GM21447 (cell line): ENCODE data around the gene PTCD2.
"Not testable (repeated sequence)": the region's sequence is repeated elsewhere in the genome, so short reads cannot be mapped to it uniquely, and the experiment has no call there.

ENCODE experiments used
- ATAC-seq: cut with Tn5 transposase; IDR thresholded peaks from one replicate; pipeline ENCODE4 v1.9.1; 2021; ENCODE audit not compliant: unreplicated experiment

Gene PTCD2

DNA sequence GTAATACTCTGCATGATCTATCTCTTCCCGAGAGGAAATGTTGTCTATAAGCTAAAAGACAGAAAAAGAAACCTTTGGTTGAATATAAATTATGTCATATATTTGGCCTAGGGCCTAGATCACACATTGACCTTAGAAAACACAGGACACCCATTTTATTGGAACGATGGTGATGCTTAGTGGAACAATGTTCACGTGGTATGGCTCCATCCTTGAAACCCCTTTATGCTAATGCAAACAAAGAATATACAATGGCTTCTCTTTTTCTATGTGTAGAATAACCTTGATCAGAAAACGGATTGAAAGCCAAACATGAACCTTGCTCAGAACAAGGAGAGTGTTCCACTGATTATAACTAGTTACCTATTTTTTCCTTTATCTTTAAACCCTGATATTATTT, 24.6 kb upstream of the PTCD2 start:
- ATAC-seq: no peak

DNA sequence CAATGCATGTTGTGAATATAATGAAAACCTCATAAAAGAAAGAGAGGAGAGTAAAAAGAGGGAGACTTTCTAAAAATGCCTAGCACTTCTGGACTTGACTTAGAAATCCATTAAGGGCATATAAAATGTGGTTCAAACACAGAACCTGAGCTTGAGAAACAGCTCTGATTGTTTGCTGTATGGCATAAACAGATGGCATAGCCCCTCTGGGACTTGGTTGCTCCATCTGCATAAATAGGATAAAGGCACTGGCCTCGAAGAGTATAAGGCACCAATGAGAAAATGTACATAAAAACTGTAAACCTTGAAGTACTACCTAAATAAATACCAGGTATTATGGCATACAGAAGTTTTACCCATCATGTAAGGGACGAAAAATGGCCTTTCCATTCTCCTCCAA, 23.9 kb upstream of the PTCD2 start:
- no peak for ATAC-seq

DNA sequence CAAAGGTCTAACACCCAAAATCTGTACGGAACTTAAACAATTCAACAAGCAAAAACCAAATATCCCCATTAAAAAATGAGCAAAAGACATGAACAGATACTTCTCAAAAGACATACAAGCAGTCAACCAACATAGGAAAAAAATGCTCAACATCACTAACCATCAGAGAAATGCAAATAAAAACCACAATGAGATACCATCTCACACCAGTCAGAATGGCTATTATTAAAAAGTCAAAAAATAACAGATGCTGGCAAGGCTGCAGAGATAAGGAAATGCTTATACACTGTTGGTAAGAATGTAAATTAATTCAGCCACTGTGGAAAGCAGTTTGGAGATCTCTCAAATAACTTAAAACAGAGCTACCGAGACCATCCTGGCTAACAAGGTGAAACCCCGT, 22.0 kb upstream of the PTCD2 start:
- not testable (repeated sequence) for ATAC-seq

DNA sequence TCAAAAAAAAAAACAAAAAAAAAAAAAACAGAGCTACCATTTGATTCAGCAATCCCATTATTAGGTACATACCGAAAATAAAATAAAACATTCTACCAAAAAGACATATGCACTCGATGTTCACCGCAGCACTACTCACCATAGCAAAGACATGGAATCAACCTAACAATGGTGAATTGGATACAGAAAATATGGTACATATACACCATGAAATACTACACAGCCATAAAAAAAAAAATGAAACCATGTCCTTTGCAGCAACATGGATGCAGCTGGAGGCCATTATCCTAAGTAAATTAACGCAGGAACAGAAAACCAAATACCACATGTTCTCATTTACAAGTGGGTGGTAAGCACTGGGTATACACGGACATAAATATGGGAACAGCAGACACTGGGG, 21.5 kb upstream of the PTCD2 start:
- no peak for ATAC-seq

DNA sequence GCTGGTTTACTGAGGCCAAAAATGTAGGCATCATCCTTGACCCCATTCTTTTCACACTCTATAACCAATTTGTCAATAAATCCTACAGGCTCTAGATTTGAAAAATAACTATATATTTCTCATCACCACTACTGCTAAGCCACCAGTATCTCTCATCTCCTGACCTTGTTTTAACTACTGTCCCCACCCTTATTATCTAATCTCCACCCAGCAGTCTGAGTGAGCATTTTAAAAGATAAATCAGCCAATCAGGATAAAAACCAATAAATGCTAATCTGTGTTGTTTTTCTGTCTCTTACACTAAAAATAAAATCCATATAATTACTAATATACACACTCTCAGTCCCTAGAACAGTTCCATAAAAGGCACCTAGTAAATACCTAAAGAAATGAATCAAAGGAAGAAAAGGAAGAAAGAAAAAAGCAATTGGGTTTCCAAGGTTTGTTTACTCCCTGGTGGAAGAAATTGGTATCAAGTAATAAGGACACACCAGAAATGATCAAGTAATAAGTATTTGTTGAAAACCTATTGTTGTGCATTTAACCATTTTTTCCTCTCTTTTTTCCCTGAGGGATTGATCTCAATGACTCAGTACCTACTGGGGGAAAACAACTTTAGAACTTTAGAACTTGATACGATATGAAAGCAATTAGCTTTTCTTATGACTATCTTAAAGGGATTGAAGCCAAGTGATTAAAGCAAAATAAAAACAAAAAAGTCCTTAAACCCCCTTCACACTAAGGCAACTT, 19.4 kb upstream of the PTCD2 start:
- no peak for ATAC-seq

DNA sequence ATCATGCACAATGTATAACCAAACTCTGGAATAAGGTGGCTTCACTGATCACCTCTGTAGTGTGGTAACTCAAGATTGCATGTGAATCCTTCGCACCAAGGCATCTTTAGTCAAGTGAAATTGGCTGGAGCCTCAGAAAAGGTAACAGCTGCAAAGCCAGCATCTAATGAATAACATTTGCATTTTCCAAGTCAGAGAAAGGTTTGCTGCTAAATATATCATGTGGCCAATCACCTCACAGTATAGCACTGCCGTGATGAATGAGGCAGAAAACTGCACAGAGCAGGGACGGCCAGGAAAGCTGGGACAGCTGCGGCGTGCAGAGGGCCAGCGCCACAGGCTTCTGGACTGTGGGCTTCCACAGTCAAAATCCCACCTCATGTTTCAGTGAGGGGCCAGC, 18.6 kb upstream of the PTCD2 start:
- ATAC-seq: peak; percentile 52

DNA sequence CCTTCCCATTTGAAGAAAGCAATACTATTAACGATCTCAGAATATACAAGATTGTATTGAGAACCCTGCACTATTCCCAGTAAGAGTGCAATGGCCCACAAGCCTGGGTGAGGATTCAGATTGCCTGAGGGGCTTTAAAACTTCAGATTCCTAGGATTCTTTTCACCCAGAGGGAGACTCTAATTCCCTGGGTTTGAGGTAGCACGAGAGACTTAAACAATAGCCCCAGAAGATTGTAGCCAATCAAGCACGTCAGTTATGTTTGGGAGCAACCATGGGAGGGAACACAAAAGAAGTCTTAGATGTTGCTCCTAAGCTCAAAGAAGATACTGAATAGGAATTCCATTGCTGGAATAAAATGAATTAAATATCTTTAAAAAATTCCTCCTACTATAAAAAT, 18.0 kb upstream of the PTCD2 start:
- ATAC-seq: no peak

DNA sequence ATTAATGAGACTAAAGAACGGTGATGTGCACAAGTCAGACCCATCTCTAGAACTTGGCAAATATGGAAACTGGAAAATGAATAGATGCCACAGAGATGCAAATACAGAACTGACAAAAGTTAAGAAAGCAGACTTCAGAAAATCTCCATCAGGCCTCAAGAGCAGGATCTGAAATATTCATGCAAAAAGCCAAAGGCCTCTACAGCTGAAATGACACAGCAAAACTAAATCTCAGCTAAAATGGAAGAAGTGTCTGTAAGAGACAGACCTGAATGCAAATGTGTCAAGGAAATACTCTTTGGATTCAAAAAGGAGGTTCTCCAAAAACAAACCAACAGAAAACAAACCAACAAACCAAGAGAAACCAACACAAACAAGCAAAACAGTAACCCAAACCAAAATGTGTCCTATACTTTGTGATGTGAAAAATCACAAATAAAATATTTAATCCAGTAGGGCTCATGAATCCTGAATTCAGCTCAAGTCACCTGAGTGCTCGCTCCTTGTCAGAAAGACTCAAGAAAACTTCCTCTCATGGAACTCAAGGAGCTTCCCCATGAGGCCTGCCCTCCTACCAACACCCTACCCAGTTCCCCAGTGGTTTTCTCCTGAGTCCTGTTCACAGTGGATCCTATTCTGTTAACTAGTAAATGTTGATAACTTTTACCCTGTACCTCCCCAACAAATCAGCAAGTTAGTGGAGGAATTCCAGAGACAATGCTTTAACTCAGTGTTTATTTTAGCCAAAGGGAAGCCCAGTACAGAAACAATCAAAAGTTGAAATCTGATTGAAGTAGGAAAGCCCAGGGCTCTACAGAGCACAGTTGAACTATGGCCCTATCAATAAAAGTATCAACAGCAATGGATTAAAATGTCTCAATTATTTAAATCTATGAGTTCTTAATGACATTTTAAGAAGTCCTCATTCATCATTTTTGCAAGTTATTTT, 14.7 kb upstream of the PTCD2 start:
- no peak for ATAC-seq

DNA sequence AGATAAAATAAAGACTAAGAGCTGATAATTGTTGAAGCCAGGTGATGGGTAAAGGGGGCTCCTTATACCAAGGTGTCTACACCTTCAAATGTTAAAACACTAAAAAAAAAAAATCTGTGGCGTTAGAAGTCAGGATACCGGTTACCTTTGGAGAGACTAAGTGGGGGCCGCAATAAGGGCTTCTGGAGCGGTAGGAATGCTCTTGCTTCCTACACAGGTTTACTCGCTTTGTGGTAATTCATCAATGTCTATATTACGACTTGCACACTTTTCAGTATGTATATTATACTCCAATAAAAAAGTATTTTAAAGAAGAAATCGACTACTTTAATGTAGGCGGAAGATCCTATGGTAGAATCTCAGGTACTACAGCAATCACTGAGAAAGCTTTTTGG, 12.6 kb upstream of the PTCD2 start:
- no peak for ATAC-seq

DNA sequence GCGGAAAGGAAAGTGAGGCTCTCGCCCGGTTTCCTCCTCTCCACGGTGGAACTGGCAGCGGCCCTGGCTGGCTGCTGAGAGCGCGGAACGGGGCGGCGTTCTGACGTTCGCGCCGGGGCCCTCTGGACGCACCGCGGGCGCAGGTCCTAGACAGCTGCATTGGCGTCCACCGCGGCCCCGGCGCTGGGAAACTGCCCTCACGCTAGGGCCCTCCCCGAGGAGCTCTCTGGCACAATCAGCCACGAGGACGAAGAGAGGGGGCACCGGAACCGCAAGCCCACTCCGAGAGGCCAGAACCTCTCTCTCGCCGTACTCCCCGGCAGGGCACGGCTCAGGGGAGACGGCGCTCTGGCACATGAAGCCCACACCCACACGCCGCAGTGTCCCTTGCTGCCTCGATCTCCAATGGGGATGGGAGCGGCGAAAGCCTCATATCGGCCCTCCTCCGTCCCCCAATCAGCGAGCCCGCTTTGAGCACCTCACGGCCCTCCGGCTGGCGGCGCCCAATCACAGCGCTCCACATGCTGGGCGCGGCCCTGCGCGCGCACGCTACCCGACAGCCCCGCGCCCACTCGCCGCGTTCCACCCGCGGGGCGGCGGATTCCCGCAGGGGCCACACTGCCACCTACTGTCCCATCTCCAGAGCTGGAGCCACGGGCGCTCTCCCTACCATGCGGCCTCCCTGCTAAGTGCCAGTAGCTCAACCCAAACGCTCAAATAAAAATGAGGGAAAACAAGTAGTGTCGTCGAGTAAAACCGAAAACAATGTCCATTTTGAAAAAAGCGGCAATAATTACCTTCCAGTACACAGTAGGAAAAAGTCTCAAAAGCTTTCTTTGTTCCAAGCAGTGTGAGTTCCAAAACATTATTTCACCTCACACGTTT, 12.0 kb upstream of the PTCD2 start:
- peak; percentile 86 for ATAC-seq

DNA sequence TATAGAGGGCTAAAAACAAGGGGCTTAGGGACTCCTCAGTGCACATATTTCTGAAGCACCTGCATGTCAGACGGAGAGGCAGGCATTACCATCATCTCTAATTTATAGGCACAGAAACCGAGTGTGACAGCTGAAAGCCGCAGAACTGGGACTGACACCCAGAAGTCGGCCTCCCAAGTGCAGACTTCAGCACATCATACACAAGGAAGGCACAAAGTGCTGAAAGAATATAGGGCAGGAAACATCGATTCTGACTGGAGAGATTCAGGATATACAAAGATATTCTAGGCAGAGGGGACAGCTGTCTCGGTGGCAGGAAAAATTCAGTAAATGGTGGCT, 11.4 kb upstream of the PTCD2 start:
- ATAC-seq: no peak

DNA sequence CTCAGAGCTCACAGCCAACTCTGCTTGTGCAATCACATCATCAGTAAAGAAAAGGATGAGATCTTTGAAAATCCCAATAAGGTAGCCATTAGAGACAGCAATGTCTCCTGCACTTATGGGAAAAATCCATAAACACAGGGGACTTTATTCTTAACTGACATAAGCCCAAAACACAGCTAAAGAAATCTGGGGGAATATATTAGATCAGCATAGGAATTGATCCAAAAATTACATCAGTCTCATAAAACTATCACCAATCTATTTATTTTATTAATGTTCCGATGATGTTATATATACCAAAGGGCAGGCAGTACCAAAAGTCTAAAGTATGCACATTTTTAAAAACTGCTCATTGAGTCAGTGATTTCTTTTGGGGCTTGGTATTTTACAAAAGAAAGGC, 7.0 kb upstream of the PTCD2 start:
- no peak for ATAC-seq

DNA sequence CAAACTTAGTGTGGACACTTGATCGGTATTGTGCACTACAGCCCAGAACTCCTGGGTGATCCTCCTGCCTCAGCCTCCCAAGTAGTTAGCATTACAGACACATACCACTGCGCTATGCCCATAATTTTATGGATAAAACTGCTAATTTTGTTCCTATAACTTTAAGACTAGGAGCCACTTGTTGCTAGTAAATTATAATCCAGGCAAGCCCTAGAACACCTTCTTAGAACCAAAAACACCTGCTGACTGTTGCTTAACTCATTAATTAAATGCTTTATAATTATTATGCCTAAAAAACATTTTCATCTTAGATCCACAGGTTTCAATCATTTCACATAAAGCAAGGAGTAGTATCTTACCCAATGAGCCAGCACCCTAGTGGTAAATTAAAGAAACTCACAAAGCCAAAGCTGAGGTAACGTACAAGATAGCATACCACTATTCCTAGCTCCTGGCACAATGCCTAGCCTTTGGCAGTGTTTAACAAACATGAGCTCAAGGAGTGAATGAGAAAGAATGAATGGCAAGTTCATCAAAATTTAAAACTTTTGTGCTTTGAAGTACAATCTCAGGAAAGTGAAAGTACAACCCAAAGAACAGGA, 5.5 kb upstream of the PTCD2 start:
- no peak for ATAC-seq

DNA sequence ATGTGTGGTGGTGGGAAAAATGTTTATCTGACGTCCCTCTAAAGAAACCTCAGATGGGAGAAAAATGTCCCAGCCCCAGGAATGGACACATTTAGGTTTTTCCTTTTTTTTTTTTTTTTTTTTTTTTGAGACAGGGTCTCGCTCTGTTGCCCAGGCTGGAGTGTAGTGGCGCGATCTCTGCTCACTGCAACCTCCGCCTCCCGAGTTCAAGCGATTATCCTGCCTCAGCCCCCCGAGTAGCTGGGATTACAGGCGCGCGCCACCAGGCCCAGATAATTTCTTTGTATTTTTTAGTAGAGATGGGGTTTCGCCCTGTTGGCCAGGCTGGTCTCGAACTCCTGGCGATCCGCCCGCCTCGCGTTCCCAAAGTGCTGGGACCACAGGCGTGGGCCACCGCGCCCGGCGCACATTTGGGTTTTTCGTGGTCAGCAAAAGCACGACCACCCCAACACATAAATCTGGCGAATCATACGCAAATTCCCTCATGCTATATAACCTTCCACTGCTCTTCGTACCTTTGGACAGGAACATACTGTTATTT, 668 bp upstream of the PTCD2 start:
- not testable (repeated sequence) for ATAC-seq

DNA sequence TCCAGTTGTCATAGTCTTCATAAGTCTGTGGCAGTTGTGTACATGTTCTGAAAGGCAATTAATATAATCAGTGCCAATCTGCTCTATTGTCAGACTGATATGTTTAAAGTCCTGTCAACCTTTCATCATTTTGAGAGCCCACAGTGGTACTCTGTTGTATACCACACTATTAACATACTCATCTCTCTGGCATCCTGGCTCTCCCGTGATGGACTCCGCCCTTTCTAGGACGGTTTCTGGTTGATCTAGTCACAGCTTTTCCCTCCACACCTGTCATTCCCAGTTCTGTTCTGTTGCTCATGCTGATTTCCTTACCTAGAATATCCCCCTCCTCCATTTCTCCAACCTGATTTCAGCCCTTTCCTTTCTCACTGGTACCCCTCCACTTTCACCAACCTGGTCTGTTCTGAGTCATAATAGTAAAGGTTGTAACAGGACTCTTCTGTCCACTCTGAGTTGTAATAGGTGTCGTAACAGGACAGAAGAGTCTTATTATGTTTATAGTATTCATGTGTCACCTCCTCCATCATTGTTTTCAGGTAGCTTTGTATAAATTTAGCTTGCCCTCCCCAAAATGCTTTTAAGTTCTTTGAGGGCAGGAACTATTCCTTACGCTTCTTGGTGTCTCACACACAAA, 4.1 kb downstream of the PTCD2 start:
- ATAC-seq: no peak

DNA sequence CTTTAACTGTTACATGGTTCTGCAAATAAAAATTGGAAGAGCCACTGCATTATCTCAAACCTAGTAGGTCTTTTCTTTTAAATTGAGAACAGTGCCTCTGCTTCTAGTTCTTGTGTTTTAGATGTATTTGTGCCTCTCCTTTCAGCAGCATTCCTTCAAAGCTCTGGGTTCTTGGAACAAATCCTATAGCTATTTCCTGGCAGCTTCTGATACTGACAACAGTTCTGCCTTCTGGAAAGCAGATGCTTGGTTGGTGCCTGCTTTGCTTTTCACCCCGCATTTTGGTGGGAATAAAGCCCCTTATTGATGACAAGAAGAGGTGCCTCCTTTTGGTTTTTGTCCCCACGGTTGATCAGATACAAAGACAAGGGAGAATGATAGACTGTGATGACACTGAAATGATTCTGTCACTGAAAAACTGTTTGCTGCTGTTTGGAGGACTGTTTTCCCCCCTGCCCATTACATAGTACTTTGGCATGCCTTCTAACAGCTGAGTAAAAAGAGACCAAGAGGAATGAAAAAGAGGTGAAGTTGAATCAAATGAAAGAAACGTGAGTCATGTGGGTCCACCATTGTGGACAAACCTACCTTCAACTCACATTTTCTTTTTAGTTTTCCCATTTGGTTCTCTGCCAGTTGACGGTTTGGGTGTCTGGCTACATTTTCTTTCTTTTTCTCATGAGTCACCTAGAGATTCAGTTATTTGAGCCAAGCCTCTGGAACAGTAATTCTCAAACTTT, 5.6 kb downstream of the PTCD2 start:
- no peak for ATAC-seq

DNA sequence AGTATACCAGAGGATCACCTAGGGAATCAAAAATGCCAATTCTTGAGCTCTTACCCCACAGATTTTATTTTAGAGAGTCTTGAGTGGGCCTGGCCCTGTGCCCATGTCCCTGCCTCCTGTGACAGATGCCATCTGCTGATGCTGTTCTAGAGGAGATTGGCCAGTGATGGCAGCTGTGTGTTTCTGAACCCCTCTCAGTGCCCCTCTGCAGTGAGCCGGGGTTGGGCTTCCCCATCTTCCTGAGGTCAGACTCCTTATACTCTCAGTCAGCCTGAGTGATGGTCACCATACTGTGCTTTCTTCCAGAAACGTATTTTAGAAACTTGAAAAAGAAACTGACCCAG, 6.1 kb downstream of the PTCD2 start:
- ATAC-seq: no peak

DNA sequence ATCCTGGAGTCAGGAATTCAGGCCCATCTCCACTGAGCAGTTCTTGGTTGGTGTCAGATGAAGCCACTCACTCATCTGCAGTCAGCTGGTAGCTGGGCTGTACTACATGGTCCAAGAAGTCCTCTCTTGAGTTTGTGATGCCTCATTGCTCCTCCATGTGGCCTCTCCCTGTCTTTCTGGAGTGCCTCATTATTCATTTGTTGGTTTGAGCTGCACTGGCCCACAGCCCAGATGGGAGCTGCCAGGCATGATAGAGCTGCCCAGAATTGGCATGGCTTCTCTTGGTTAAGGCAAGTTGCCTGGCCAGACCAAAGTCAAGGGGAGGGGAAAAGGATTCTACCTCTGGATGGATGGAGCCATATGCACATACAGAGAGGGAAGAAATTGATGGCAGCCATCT, 8.0 kb downstream of the PTCD2 start:
- ATAC-seq: no peak

DNA sequence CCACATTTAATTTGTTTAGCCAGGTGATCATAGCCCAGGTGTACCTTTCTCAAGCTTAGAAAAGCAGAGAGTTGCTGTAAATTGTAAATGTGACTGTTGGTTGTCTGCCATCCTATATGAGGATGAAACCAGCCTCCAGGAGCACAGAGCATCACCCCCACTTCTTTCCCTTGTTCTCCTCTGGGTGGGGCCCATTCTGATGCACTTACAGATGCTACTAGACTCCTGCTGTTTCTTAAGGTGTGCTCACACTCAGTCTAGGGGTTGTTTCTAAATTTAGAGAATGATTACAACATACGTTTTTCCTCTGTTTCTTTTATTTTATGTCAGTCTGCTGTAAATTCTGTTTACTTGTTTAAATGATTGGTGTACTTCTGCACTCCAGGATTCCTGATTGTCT, 10.5 kb downstream of the PTCD2 start:
- ATAC-seq: no peak

DNA sequence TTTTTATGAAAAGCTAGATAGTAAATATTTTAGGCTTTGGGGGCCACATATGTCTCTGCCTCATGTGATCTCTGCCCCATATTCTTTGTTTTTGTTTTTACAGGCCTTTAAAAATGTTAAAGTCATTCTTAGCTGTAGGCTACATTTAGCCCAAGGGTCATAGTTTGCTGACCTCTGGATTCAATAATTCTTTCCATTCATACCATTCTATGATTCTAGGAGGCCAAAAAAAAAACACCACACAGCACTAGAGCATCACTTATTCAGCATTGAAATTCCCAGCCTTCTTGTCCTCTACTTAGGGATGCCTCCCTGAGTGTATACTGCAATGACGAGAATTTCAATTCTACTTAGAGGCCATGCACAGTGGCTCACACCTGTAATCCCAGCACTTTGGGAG, 17.0 kb downstream of the PTCD2 start:
- no peak for ATAC-seq
